ENCODE data around the gene ELF3. TPM values are rescaled to one million over a fixed set of nuclear protein-coding genes. Genes with fewer than 3 reads are reported as not detected.

The ELF3 gene
- polyA plus RNA-seq, 1 donor from 2014 or later: 0.26 TPM

GRCh38 chr1:201968202-201968925 is 42.0 kb upstream of the ELF3 start:
- Histone ChIP-seq H3K27me3 (ENCODE audit: insufficient read depth, low read depth, low read length) (no peaks in the 10 kb centered on the region), H3K36me3 (ENCODE audit: insufficient read depth, low read length) (peaks cover 21% of the 10 kb centered on the region), H3K27ac (ENCODE audit: low read length) (no peak overlapping the region), H3K79me2 (replicated peaks; ENCODE audit: insufficient read depth, low read length) (no peaks in the 10 kb centered on the region), H3K9ac (ENCODE audit: low read length) (no peak overlapping the region), H4K20me1 (ENCODE audit: insufficient read depth) (peaks cover 2% of the 10 kb centered on the region), H3K4me2 (ENCODE audit: low read length) (no peak overlapping the region), H3F3A (ENCODE audit: insufficient read depth, low read length, poor library complexity, severe bottlenecking) (no peaks in the 10 kb centered on the region), H3K9me2 (ENCODE audit: insufficient read depth, low read length) (no peaks in the 10 kb centered on the region), H2AFZ (ENCODE audit: low read depth, low read length) (no peak overlapping the region), H3K4me3 (ENCODE audit: low read length) (no peak overlapping the region), H3K9me3 (ENCODE audit: low read length) (no peaks in the 10 kb centered on the region)
- TF ChIP-seq POLR2AphosphoS5 (IDR thresholded peaks at IDR 0.05) (no peak), CTCF (IDR thresholded peaks at IDR 0.05; ENCODE audit: poor library complexity, severe bottlenecking) (no peak), EP300 (conservative IDR thresholded peaks at IDR 0.05; ENCODE audit: poor library complexity, severe bottlenecking) (no peak), MXI1 (conservative IDR thresholded peaks at IDR 0.05; ENCODE audit: poor library complexity, severe bottlenecking) (no peak), TAF1 (IDR thresholded peaks at IDR 0.05; ENCODE audit: low read depth) (no peak), EZH2 (IDR thresholded peaks at IDR 0.05; ENCODE audit: borderline replicate concordance, insufficient read depth, low read length, poor library complexity, severe bottlenecking) (no peak), REST (IDR thresholded peaks at IDR 0.05; ENCODE audit: borderline replicate concordance) (no peak), RAD21 (conservative IDR thresholded peaks at IDR 0.05) (no peak)

GRCh38 chr1:201970334-201971159 is 39.8 kb upstream of the ELF3 start:
- Histone ChIP-seq H3K36me3 (ENCODE audit: insufficient read depth, low read length) (peaks cover 21% of the 10 kb centered on the region), H3K27ac (ENCODE audit: low read length) (no peak overlapping the region), H3F3A (ENCODE audit: insufficient read depth, low read length, poor library complexity, severe bottlenecking) (no peaks in the 10 kb centered on the region), H3K27me3 (ENCODE audit: insufficient read depth, low read depth, low read length) (no peaks in the 10 kb centered on the region), H3K79me2 (replicated peaks; ENCODE audit: insufficient read depth, low read length) (no peaks in the 10 kb centered on the region), H3K9ac (ENCODE audit: low read length) (no peak overlapping the region), H3K4me3 (ENCODE audit: low read length) (no peak overlapping the region), H2AFZ (ENCODE audit: low read depth, low read length) (no peak overlapping the region), H3K9me3 (ENCODE audit: low read length) (no peaks in the 10 kb centered on the region), H4K20me1 (ENCODE audit: insufficient read depth) (peaks cover 2% of the 10 kb centered on the region), H3K9me2 (ENCODE audit: insufficient read depth, low read length) (no peaks in the 10 kb centered on the region), H3K4me2 (ENCODE audit: low read length) (no peak overlapping the region)
- TF ChIP-seq CTCF (IDR thresholded peaks at IDR 0.05; ENCODE audit: poor library complexity, severe bottlenecking) (no peak), TAF1 (IDR thresholded peaks at IDR 0.05; ENCODE audit: low read depth) (no peak), MXI1 (conservative IDR thresholded peaks at IDR 0.05; ENCODE audit: poor library complexity, severe bottlenecking) (no peak), POLR2AphosphoS5 (IDR thresholded peaks at IDR 0.05) (no peak), REST (IDR thresholded peaks at IDR 0.05; ENCODE audit: borderline replicate concordance) (no peak), EP300 (conservative IDR thresholded peaks at IDR 0.05; ENCODE audit: poor library complexity, severe bottlenecking) (no peak), RAD21 (conservative IDR thresholded peaks at IDR 0.05) (no peak), EZH2 (IDR thresholded peaks at IDR 0.05; ENCODE audit: borderline replicate concordance, insufficient read depth, low read length, poor library complexity, severe bottlenecking) (no peak), SMC3 (conservative IDR thresholded peaks at IDR 0.05; ENCODE audit: poor library complexity) (no peak)

All from neural cell (in vitro differentiated cells).